ENCODE results near the gene PRIM1.
"Not testable (repeated sequence)": the region's sequence is repeated elsewhere in the genome, so short reads cannot be mapped to it uniquely, and the experiment has no call there.

The PRIM1 gene

GRCh38 chr12:56761812-56762211 lies 9.7 kb upstream of the PRIM1 start:
- no peak for DNase-seq (ENCODE audit: low read depth in 2 of 2, low spot score in 1 of 2)

- no peak for DNase-seq (ENCODE audit: low read depth in 2 of 2, low spot score in 1 of 2)
These were observed 8.3 kb upstream of the PRIM1 start for GRCh38 chr12:56760460-56760859.

DNA sequence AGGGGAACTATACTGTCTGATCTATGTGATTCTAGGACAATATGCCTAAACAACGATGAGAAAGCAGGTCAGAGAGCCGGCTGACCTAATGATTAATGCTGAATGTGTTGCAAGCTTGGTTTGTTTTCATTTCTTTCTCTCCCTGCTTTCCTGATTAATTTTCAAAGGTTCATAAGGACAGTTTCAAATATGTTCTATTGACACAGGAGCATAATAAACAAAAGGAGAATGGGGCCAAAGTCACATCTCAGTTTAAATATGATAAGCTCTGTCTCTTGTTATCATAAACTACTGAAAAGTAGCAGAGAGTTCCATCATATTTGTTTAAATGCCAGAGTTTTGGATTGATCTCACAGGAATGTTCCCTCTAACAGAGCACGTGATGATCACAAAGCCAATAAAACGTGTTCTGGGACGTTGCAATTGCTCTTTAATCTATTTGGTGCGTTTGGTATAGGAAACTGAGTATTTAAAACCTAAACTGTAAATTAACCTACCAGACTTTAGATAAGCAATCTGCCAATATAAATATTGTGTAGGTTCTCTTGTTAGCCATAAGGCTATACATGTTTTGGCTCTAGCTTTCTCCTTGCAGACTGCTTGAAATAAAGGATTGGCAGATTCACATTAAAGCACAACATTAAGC lies 7.3 kb upstream of the PRIM1 start:
- no peak for DNase-seq (ENCODE audit: low read depth in 2 of 2, low spot score in 1 of 2)

GRCh38 chr12:56758728-56759262 lies 6.7 kb upstream of the PRIM1 start:
- DNase-seq (ENCODE audit: low read depth in 2 of 2, low spot score in 1 of 2) = no peak

- not testable (repeated sequence) for DNase-seq (ENCODE audit: low read depth in 2 of 2, low spot score in 1 of 2)
These were observed 5.8 kb upstream of the PRIM1 start for GRCh38 chr12:56757971-56758370.

DNA sequence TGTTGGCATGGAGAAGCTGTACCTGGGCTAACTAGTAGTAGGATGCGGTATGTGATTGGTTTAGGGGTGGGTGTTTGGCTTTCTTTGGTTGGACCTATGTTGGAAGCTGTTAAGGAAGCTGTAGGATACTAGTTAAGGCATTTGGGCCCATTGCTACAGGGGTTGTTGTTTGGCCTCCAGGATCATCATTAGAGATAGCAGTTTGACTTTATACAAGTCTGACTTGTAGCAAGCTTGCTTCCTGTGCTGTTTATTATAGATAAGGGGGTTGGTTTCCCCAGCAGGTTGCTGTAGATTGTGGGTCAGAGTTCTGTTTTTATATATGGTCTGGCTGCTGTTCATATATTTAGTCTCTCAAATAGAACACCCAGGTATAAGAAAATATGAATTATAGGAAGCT lies 1.4 kb upstream of the PRIM1 start:
- no peak for DNase-seq (ENCODE audit: low read depth in 2 of 2, low spot score in 1 of 2)

GRCh38 chr12:56750596-56750995 lies 1.5 kb downstream of the PRIM1 start:
- DNase-seq (ENCODE audit: low read depth in 2 of 2, low spot score in 1 of 2) = not testable (repeated sequence)

DNA sequence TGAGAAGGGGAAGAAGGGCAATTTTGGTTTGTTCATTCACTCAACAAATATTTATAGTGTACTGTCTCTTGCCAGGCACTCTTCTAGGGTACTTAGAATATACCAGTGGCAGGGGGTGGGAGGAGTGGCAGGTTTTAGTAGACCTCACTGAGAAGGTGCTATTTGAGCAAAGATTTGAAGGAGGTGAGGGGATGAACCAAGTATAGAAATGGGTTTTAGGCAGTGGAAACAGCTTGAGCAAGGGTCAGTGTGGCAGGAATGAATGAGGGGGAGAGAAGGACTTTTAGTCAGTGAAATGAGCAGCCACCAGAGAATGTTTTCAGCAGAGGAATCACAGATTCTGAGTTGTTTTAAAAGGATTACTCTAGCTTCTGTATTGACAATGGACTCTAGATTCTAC lies 2.3 kb downstream of the PRIM1 start:
- DNase-seq (ENCODE audit: low read depth in 2 of 2, low spot score in 1 of 2) = no peak

DNA sequence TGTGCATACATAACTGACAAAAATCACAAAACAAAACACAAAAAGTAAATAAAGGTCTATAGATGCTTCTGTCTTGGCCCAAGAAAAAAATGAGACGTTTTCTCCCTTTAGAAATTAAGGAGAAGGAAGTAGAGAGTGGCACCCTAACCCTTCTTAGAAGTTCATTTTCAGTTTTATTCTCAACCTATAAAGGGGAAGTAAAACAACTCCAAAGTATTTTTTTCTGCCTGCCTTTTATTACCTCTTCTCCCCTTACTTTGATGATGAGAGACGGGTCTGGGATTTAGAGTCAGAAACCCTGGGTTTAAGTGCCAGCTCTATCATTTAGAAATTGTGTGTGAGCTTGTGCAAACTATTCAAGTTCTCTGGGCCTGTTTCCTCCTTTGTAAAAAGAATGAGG lies 2.8 kb downstream of the PRIM1 start:
- no peak for DNase-seq (ENCODE audit: low read depth in 2 of 2, low spot score in 1 of 2)

GRCh38 chr12:56728139-56728861 lies 23.8 kb downstream of the PRIM1 start:
- DNase-seq (ENCODE audit: low read depth in 2 of 2, low spot score in 1 of 2) = no peak

GRCh38 chr12:56726196-56726675 lies 25.9 kb downstream of the PRIM1 start:
- not testable (repeated sequence) for DNase-seq (ENCODE audit: low read depth in 2 of 2, low spot score in 1 of 2)

DNA sequence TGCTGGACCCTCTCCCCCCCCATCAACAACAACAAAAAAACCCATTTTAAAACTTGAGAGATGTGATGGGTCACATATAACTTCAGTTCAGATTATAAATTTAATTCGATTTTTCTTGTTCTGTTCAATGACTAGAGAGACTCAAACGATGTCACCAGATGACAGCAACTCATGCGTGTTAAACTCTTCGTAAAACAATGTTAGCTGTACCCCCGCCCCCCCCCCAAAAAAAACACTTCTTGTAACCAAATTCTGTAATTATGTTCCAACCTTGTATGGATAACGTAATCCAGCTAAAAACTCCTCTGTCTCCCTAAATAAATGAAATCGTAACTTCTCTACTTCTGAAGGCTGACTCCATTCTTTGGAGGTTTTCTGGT lies 26.4 kb downstream of the PRIM1 start:
- no peak for DNase-seq (ENCODE audit: low read depth in 2 of 2, low spot score in 1 of 2)

DNA sequence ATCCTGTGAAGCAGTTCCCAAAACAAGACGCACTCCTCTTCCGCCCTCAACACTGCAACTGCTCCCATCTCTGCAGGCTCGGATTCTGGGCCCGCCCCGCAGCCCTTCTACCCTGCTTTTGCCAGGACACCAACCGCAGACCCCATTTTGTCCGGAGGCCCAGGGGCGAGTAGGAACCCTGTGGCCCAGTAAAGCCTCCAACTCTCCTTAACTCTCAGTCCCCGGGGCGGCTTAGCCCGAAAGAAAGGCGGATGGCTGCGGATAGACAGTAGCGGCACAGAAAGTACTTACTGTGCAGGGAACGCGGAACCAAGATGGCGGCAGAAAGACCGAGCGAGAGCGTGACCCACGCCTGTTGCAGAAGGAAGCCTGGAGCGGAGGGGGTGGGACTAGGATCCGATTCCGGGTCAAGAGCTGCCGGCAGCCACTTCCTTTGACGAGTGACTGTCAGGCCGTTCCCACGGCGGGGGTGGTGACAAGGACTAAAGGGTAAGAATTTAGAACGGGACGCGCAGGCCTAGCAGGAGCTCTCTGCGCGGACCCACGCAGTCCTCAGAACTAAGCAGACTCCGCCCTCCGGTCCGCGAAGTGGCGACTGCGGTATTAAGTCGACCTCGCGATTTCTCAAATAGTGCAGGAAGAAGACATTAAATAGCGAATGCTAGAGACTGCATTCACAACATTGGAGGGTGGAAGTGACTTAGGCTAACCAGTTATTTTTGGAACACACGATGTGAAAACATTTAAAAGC lies 27.0 kb downstream of the PRIM1 start, which contains the start of gene NACA:
Gene NACA, minus strand, starts transcription at position 328 of the 751 bp plus-strand sequence. CDS start 778 bp downstream, outside the sequence.
- DNase-seq (ENCODE audit: low read depth in 2 of 2, low spot score in 1 of 2) = peak; percentile 91 to 97

GRCh38 chr12:56724701-56724971 lies 27.5 kb downstream of the PRIM1 start:
- DNase-seq (ENCODE audit: low read depth in 2 of 2, low spot score in 1 of 2) = no peak

- no peak for DNase-seq (ENCODE audit: low read depth in 2 of 2, low spot score in 1 of 2)
These were observed 28.0 kb downstream of the PRIM1 start for GRCh38 chr12:56723889-56724700.

DNA sequence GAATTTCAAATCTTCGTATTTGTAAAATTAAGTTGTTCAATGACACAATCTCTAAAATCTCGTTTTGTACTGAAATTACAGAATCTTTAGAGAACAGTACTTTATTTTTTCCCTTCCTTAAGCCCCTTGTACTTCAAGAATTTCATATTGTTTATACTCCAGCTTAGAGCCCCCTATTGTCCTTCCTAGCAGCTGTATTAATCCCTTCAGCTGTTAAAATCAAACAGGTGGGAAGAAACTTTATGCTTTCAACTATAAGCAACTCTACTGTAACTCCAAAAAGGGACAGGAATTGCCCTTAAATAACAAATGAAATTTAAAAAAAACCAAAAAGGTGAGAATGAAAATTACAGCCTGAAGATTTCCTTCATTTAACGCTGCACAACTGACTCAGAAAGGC lies 28.8 kb downstream of the PRIM1 start:
- no peak for DNase-seq (ENCODE audit: low read depth in 2 of 2, low spot score in 1 of 2)

DNA sequence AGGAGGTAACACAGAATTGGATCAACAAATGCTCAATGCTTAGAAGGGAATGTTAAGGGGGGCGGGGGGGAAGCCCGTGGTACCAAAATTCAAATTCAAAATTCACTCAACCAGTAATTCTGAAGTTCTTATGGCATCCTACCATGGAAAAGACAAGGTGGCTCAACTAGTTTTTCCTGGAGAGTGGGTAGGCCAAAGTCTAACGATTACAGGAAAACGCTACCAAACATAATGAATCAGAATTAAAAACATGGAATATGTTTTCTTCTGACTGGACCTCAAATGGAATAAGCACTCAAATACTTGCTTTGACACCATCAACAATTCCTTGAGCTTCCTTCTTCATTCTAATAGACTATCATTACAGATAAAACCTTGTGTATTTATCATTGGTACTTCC lies 29.3 kb downstream of the PRIM1 start:
- DNase-seq (ENCODE audit: low read depth in 2 of 2, low spot score in 1 of 2) = no peak

GRCh38 chr12:56721721-56722120 lies 30.4 kb downstream of the PRIM1 start:
- DNase-seq (ENCODE audit: low read depth in 2 of 2, low spot score in 1 of 2) = no peak

DNA sequence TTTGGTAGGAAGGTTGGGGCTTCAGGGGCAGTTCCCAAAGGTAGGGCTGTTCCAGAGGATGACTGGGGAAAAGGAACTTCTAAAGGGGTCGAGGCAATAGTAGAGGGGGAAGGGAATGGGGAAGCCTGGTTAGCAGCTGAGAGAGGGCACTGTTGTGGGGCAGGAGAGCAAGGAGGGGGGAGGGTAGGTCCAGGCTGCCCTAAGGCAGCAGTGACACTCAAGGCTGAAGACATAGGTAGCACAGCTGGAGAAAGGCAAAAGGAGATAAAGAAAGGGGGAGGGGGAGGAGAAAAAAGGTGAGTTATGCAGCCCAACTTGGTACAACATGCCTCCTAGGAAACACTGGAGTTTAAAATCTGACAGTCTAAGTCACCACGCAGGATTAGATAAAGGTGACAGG lies 30.9 kb downstream of the PRIM1 start:
- DNase-seq (ENCODE audit: low read depth in 2 of 2, low spot score in 1 of 2) = no peak

DNA sequence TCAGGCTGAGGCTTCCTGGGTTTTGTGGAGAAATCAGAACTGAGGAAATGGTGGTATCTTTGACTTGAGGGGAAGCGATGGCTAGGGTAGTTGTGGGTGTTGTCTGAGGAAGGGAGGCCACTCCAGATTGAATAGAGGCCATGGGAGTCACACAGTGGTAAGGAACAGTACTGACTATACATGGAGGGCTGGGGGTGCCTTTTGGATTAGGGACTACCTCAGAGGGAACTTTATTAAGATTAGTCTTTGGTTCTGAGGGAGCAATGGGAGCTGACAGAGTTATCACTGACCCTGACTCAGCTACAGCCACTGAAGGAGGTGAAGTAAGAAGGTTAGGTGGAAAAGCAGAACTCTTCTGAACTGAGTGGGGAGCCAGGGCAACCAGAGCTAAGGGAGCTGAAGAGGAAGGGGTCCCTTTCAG lies 31.4 kb downstream of the PRIM1 start:
- DNase-seq (ENCODE audit: low read depth in 2 of 2, low spot score in 1 of 2) = no peak

DNA sequence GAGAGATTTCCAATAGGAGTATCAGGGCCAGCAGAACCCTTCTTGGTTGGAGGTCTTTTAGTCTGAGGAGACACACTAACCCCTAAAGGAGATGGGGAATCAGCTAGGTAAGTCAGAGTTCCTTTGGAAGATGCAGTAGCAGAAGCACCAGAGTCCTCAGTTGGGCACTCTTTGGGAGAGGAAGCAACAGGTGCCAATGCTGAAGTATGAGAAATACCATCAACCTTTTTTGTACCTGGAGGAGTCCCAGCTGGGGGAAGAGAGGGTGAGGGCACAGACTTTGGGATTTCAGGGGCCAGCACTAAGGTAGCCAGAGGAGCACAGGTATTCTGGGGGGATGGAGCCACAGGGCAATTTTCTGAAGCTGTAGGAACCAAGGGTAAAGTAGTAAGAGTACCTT lies 33.1 kb downstream of the PRIM1 start:
- no peak for DNase-seq (ENCODE audit: low read depth in 2 of 2, low spot score in 1 of 2)
